ENCODE data around the gene SPATA31D3.

The SPATA31D3 gene

DNA sequence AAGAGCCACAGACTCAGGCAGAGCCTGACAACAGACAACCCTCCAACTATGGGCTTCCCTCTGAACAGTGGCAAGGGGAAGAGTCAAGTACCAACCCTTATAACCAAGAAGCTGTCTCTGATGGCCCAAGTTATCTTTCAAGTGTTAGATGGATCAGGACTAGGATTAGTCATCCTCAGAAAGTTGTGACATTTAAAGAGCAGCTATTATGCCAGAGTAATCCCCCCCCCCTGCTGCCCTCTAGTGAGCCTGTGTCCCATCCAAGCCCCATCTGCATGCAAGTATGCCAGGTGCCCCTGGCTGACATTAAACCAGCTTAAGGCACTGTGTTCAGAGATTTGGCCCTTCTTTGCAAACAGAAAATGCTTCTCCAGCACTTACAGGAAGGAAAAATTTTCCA lies 28.4 kb downstream of the SPATA31D3 start:
- Histone ChIP-seq H3K27me3 (replicated peaks; ENCODE audit: insufficient read depth, low read length) (no peaks in the 10 kb centered on the region), H3K79me2 (ENCODE audit: low read length) (no peaks in the 10 kb centered on the region), H4K20me1 (ENCODE audit: insufficient read depth, low read length) (no peaks in the 10 kb centered on the region), H3K4me2 (ENCODE audit: low read depth, low read length) (no peak overlapping the region), H3K4me1 (ENCODE audit: low read length) (no peaks in the 10 kb centered on the region), H2AFZ (ENCODE audit: low read length) (no peak overlapping the region), H3K9me3 (replicated peaks; ENCODE audit: insufficient read depth, low read length) (no peaks in the 10 kb centered on the region), H3K4me3 (ENCODE audit: low read length) (no peak overlapping the region), H3F3A (ENCODE audit: insufficient read depth, low read length) (no peaks in the 10 kb centered on the region), H3K9me2 (replicated peaks; ENCODE audit: insufficient read depth, low read length) (no peaks in the 10 kb centered on the region), H3K9ac (ENCODE audit: low read length) (no peak overlapping the region), H3K27ac (ENCODE audit: low read length) (no peak overlapping the region), H3K36me3 (replicated peaks; ENCODE audit: insufficient read depth, low read length) (no peaks in the 10 kb centered on the region)
- TF ChIP-seq EZH2 (optimal IDR thresholded peaks at IDR 0.05; ENCODE audit: low read depth, low read length) (no peak), EZH2phosphoT487 (IDR thresholded peaks at IDR 0.05; ENCODE audit: low read length) (no peak)
- TF ChIP-seq, protein P1, sequence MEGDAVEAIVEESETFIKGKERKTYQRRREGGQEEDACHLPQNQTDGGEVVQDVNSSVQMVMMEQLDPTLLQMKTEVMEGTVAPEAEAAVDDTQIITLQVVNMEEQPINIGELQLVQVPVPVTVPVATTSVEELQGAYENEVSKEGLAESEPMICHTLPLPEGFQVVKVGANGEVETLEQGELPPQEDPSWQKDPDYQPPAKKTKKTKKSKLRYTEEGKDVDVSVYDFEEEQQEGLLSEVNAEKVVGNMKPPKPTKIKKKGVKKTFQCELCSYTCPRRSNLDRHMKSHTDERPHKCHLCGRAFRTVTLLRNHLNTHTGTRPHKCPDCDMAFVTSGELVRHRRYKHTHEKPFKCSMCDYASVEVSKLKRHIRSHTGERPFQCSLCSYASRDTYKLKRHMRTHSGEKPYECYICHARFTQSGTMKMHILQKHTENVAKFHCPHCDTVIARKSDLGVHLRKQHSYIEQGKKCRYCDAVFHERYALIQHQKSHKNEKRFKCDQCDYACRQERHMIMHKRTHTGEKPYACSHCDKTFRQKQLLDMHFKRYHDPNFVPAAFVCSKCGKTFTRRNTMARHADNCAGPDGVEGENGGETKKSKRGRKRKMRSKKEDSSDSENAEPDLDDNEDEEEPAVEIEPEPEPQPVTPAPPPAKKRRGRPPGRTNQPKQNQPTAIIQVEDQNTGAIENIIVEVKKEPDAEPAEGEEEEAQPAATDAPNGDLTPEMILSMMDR (IDR thresholded peaks at IDR 0.05; ENCODE audit: low read length): no peak
- DNase-seq: no peak

DNA sequence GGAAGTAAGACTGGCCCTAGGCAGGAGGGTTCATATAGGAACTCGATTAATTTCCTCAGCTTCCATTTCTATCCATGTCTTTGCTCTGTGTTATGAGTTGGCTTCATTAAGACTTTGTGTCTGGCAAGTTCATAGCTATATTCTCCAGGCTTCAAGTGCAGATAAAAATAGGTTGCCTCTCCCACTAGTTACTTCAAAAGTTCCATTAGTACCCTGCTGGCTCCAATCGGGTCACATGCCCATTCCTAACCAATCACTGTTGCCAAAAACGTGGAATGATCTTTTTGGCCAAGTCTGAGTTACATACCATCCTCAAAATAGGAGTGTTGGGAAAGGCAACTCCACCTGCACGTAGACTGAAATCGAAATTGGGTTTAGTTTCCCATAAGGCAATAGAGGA lies 31.5 kb downstream of the SPATA31D3 start:
- no peaks in the 10 kb centered on the region for H3K9me3 ChIP-seq (replicated peaks; ENCODE audit: insufficient read depth, low read length)
- H2AFZ ChIP-seq (ENCODE audit: low read length): no peak overlapping the region
- H3K36me3 ChIP-seq (replicated peaks; ENCODE audit: insufficient read depth, low read length): no peaks in the 10 kb centered on the region
- no peak overlapping the region for H3K27ac ChIP-seq (ENCODE audit: low read length)
- H3K79me2 ChIP-seq (ENCODE audit: low read length): no peaks in the 10 kb centered on the region
- no peaks in the 10 kb centered on the region for H3K9me2 ChIP-seq (replicated peaks; ENCODE audit: insufficient read depth, low read length)
- DNase-seq: no peak
- H3K4me3 ChIP-seq (ENCODE audit: low read length): no peak overlapping the region
- no peaks in the 10 kb centered on the region for H3K4me1 ChIP-seq (ENCODE audit: low read length)
- H3K4me2 ChIP-seq (ENCODE audit: low read depth, low read length): no peak overlapping the region
- H3K27me3 ChIP-seq (replicated peaks; ENCODE audit: insufficient read depth, low read length): no peaks in the 10 kb centered on the region
- no peaks in the 10 kb centered on the region for H3F3A ChIP-seq (ENCODE audit: insufficient read depth, low read length)
- no peaks in the 10 kb centered on the region for H4K20me1 ChIP-seq (ENCODE audit: insufficient read depth, low read length)
- no peak for TF ChIP-seq EZH2 (optimal IDR thresholded peaks at IDR 0.05; ENCODE audit: low read depth, low read length)
- TF ChIP-seq EZH2phosphoT487 (IDR thresholded peaks at IDR 0.05; ENCODE audit: low read length): no peak
- TF ChIP-seq, protein P1 (IDR thresholded peaks at IDR 0.05; ENCODE audit: low read length): no peak
- no peak overlapping the region for H3K9ac ChIP-seq (ENCODE audit: low read length)

DNA sequence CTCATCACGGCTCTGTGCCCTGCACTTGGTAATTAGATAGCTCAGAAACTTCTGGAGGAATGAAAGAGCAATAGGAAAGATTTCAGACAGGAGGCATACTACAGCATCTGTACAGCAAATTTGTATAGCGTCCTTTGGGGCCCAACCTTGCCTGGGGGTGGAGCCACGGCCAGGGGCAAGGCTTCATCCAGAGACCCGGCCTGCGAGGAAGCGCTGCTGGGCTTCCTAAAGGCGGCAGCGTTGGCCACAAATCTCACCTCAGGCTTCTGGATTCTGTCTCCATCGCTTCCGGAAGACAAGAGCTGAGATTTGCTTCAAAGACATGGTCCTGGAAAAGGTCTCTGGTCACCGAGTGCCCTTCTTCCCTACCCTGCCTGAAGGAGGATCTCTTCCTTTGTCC lies 33.1 kb downstream of the SPATA31D3 start:
- no peak overlapping the region for H3K9ac ChIP-seq (ENCODE audit: low read length)
- no peak overlapping the region for H3K4me2 ChIP-seq (ENCODE audit: low read depth, low read length)
- H4K20me1 ChIP-seq (ENCODE audit: insufficient read depth, low read length): no peaks in the 10 kb centered on the region
- no peaks in the 10 kb centered on the region for H3K9me2 ChIP-seq (replicated peaks; ENCODE audit: insufficient read depth, low read length)
- H3K9me3 ChIP-seq (replicated peaks; ENCODE audit: insufficient read depth, low read length): no peaks in the 10 kb centered on the region
- H3K36me3 ChIP-seq (replicated peaks; ENCODE audit: insufficient read depth, low read length): no peaks in the 10 kb centered on the region
- no peak overlapping the region for H3K27ac ChIP-seq (ENCODE audit: low read length)
- no peak overlapping the region for H2AFZ ChIP-seq (ENCODE audit: low read length)
- no peaks in the 10 kb centered on the region for H3K79me2 ChIP-seq (ENCODE audit: low read length)
- no peak for TF ChIP-seq EZH2 (optimal IDR thresholded peaks at IDR 0.05; ENCODE audit: low read depth, low read length)
- TF ChIP-seq, protein P1 (IDR thresholded peaks at IDR 0.05; ENCODE audit: low read length): no peak
- no peak for TF ChIP-seq EZH2phosphoT487 (IDR thresholded peaks at IDR 0.05; ENCODE audit: low read length)
- no peaks in the 10 kb centered on the region for H3F3A ChIP-seq (ENCODE audit: insufficient read depth, low read length)
- H3K27me3 ChIP-seq (replicated peaks; ENCODE audit: insufficient read depth, low read length): no peaks in the 10 kb centered on the region
- DNase-seq: no peak
- H3K4me3 ChIP-seq (ENCODE audit: low read length): no peak overlapping the region
- H3K4me1 ChIP-seq (ENCODE audit: low read length): no peaks in the 10 kb centered on the region
